Omental fat pad (tissue), 4 donors: ENCODE data around the gene IARS1. TPM values are rescaled to one million over a fixed set of nuclear protein-coding genes. Genes with fewer than 3 reads are reported as not detected.

ENCODE experiments used
- ATAC-seq: fragments of 150-250 bp; one replicate; pipeline ENCODE4 v1.9.1; 2016; ENCODE audit warnings: mild to moderate bottlenecking, moderate library complexity; ENCODE audit not compliant: low FRiP score
- DNase-seq: peaks from one replicate; pipeline ENCODE4 v3.0.0-alpha.2; 2019; ENCODE audit warnings: low spot score
- total RNA-seq, 4 donors: library from RNA; depleted of rRNA; stranded (reverse); fragments of >200 nt; gene quantifications; one replicate each; pipeline ENCODE4 v1.1.0, GENCODE V29; 2016
- TF ChIP-seq, protein P1 (sequence below), 3 donors: fragments of 450-650 bp; IDR thresholded peaks; one replicate each; pipeline ENCODE4 v1.5.1; 2016 to 2017; ENCODE audit warnings: antibody characterized with exemption in 3 of 3, mild to moderate bottlenecking in 3 of 3, moderate library complexity in 2 of 3

The IARS1 gene
- total RNA-seq, 4 donors from 2014 or later, result 73.8 to 198 (median 85.8) TPM

- ATAC-seq (no peak), DNase-seq (no peak)
- TF ChIP-seq, protein P1, sequence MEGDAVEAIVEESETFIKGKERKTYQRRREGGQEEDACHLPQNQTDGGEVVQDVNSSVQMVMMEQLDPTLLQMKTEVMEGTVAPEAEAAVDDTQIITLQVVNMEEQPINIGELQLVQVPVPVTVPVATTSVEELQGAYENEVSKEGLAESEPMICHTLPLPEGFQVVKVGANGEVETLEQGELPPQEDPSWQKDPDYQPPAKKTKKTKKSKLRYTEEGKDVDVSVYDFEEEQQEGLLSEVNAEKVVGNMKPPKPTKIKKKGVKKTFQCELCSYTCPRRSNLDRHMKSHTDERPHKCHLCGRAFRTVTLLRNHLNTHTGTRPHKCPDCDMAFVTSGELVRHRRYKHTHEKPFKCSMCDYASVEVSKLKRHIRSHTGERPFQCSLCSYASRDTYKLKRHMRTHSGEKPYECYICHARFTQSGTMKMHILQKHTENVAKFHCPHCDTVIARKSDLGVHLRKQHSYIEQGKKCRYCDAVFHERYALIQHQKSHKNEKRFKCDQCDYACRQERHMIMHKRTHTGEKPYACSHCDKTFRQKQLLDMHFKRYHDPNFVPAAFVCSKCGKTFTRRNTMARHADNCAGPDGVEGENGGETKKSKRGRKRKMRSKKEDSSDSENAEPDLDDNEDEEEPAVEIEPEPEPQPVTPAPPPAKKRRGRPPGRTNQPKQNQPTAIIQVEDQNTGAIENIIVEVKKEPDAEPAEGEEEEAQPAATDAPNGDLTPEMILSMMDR (IDR thresholded peaks at IDR 0.05), result no peak
These were observed 23.0 kb downstream of the IARS1 start for GRCh38 chr9:92270511-92270910.

DNA sequence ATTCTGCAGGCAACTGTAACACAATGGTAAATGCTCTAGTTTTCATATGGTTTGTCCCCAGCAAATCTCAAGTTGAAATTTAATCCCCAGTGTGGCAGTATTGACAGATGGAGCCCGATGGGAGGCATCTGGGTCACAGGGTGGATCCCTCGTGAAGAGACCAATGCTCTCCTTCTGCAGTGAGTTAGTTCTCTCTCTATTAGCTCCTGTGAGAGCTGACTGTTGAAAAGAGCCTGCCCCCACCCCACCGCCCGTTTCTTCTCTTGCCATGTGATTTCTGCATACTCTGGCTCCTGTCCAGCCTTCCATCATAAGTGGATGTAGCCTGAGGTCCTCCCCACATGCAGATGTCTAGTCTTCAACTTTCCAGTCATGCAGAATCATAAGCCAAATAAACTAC lies 27.0 kb downstream of the IARS1 start:
- TF ChIP-seq, protein P1 (IDR thresholded peaks at IDR 0.05), result no peak
- ATAC-seq, result no peak
- DNase-seq, result no peak

GRCh38 chr9:92265154-92265553 lies 28.3 kb downstream of the IARS1 start:
- ATAC-seq (no peak), DNase-seq (no peak)
- TF ChIP-seq, protein P1 (IDR thresholded peaks at IDR 0.05), result no peak

- ATAC-seq, result no peak
- TF ChIP-seq, protein P1 (IDR thresholded peaks at IDR 0.05), result no peak
- no peak for DNase-seq
These were observed 30.4 kb downstream of the IARS1 start for GRCh38 chr9:92263131-92263530.

DNA sequence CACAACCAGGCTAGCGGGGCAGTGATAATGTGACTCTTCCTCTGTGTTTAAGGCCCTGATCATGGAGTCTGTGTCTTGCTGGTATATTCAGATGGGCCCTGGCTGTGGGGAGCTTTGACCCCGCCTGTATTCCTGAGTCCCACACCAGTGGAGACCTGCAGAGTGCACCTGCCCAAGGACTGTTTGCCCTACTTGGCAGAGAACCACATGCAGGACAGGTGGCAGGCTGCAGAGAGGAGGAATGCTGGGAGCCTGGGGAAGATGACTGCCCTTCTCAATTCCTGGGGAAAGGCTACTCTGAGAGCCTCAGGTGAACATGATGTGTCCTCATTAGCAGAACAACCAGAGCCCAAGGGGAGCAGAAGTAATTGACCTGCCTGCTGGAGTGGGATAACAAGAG lies 36.2 kb downstream of the IARS1 start:
- no peak for DNase-seq
- TF ChIP-seq, protein P1 (IDR thresholded peaks at IDR 0.05), result no peak
- no peak for ATAC-seq

DNA sequence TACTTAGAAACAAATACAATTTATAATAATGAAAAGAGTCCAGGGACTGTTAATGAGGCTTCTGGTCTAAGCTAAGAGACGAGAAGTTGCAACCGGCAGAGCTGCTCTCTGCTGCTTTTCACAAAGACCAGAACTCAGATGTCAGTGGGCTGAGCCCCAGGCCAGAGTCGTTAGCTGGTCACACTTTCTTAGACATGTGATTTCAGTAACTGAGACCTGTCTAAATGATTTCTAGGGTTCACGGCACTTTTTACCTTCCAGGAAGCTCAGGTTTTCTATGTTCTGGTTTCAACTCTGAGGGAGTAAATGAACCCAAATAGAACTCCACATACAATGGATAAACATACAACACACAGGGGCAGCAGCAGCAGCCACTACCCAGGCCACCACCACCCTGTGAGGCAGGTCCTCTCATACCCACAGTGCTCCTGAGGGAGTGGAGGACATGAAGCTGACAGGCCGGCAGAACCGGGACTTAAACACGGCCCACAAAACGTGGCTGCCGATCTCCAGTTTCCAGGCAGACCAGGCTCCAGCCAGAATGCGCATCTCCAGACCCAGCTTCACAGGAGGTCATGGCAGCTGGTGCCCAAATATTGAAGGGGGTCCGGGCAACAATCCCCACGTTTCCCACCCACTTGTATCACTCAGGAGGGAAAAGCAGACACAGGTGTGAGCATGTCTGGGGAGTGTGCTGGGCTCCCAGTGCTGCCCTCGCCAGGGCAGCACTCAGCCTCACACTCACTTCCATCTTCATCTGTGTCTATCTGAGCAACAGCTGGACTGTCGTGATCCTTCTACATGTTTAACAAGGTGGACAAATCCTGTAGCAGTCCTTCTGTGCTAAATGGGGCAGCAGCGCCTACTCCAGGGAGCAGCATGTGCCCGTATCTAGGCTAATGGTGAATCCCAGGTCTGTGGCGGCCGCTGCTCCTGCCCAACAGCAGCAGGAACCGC lies 38.8 kb downstream of the IARS1 start:
- ATAC-seq, result no peak
- TF ChIP-seq, protein P1 (IDR thresholded peaks at IDR 0.05), result no peak
- DNase-seq, result no peak

- ATAC-seq, result no peak
- TF ChIP-seq, protein P1 (IDR thresholded peaks at IDR 0.05), result no peak
- DNase-seq, result no peak
These were observed 39.8 kb downstream of the IARS1 start for GRCh38 chr9:92253656-92254055.
